HepG2 (cell line): ENCODE results near the gene RUNDC1. TPM values are rescaled to one million over a fixed set of nuclear protein-coding genes. Genes with fewer than 3 reads are reported as not detected.

ENCODE experiments used
- BCL6 ChIP-seq: IDR thresholded peaks from 2 replicates; pipeline ENCODE4 v1.6.1; 2016; ENCODE audit warnings: missing genetic modification reagents, missing compliant biosample characterization
- DDIT3 ChIP-seq: sonication (generic); formaldehyde crosslinking; IDR thresholded peaks from 2 replicates; pipeline ENCODE4 v1.4.0; 2020; ENCODE audit warnings: mild to moderate bottlenecking, missing genetic modification reagents
- EED ChIP-seq: sonication (generic); formaldehyde crosslinking; IDR thresholded peaks from 2 replicates; pipeline ENCODE4 v1.5.0; 2020; ENCODE audit warnings: mild to moderate bottlenecking, missing genetic modification reagents
- EHMT2 ChIP-seq: fragments of 200-600 bp; sonication (generic); IDR thresholded peaks from 2 replicates; pipeline ENCODE4 v1.7.0; 2017; ENCODE audit warnings: antibody characterized with exemption, low read depth, low read length, borderline replicate concordance
- FOXK2 ChIP-seq: fragments of 450-650 bp; IDR thresholded peaks from 2 replicates; pipeline ENCODE4 v1.6.1; 2016
- GATA4 ChIP-seq: sonication (generic); IDR thresholded peaks from 2 replicates; pipeline ENCODE4 v1.6.1; 2016; ENCODE audit warnings: antibody characterized with exemption, low read depth, borderline replicate concordance
- HCFC1 ChIP-seq: fragments of 150-350 bp; IDR thresholded peaks from 2 replicates; pipeline ENCODE4 v1.6.1; 2014; ENCODE audit warnings: low read depth, low read length
- HDAC6 ChIP-seq: fragments of 200-600 bp; sonication (generic); IDR thresholded peaks from 2 replicates; pipeline ENCODE4 v1.7.0; 2017; ENCODE audit warnings: mild to moderate bottlenecking, antibody characterized with exemption, low read length, low read depth
- HES4 ChIP-seq: sonication (generic); formaldehyde crosslinking; IDR thresholded peaks from 2 replicates; pipeline ENCODE4 v1.9.0; 2021; ENCODE audit warnings: mild to moderate bottlenecking, missing genetic modification reagents, borderline replicate concordance
- HMGA1 ChIP-seq: sonication (generic); formaldehyde crosslinking; conservative IDR thresholded peaks from 2 replicates; pipeline ENCODE4 v1.4.0; 2020; ENCODE audit warnings: missing genetic modification reagents
- HNF4G ChIP-seq, 2 experiments: sonication (generic) in 1 of 2; formaldehyde crosslinking in 1 of 2; IDR thresholded peaks; 2 replicates each; pipeline versions ENCODE4 v1.4.0 to v1.6.1; 2011 to 2020; ENCODE audit warnings: borderline replicate concordance in 2 of 2, low read depth in 2 of 2, mild to moderate bottlenecking in 2 of 2, low read length in 1 of 2, missing genetic modification reagents in 1 of 2, moderate library complexity in 1 of 2
- KDM3A ChIP-seq: IDR thresholded peaks from 2 replicates; pipeline ENCODE4 v1.6.1; 2018; ENCODE audit warnings: low read depth, missing compliant biosample characterization
- MIXL1 ChIP-seq: IDR thresholded peaks from 2 replicates; pipeline ENCODE4 v1.6.1; 2016
- MXD4 ChIP-seq: IDR thresholded peaks from 2 replicates; pipeline ENCODE4 v1.6.1; 2016; ENCODE audit warnings: mild to moderate bottlenecking, missing biosample characterization, missing genetic modification reagents
- ONECUT2 ChIP-seq: sonication (generic); formaldehyde crosslinking; IDR thresholded peaks from 2 replicates; pipeline ENCODE4 v1.4.0; 2020; ENCODE audit warnings: missing genetic modification reagents
- PATZ1 ChIP-seq: sonication (generic); formaldehyde crosslinking; IDR thresholded peaks from 2 replicates; pipeline ENCODE4 v1.4.0; 2020; ENCODE audit warnings: missing genetic modification reagents
- PAWR ChIP-seq: sonication (generic); formaldehyde crosslinking; IDR thresholded peaks from 2 replicates; pipeline ENCODE4 v1.4.0; 2020; ENCODE audit warnings: missing genetic modification reagents, mild to moderate bottlenecking, borderline replicate concordance
- RBM22 ChIP-seq: fragments of 200-400 bp; formaldehyde crosslinking; optimal IDR thresholded peaks from 2 replicates; pipeline ENCODE3; 2017; ENCODE audit warnings: mild to moderate bottlenecking, low read length, moderate library complexity
- SRSF4 ChIP-seq: fragments of 200-400 bp; formaldehyde crosslinking; IDR thresholded peaks from one replicate; pipeline ENCODE4 v1.6.1; 2018; ENCODE audit warnings: mild to moderate bottlenecking, low read depth, low read length, moderate library complexity; ENCODE audit not compliant: poor library complexity, severe bottlenecking
- TBL1XR1 ChIP-seq: fragments of 150-350 bp; IDR thresholded peaks from 2 replicates; pipeline ENCODE4 v1.6.1; 2014; ENCODE audit warnings: borderline replicate concordance, low read length; ENCODE audit not compliant: partially characterized antibody
- XRCC5 ChIP-seq: fragments of 200-400 bp; formaldehyde crosslinking; optimal IDR thresholded peaks from 2 replicates; pipeline ENCODE3; 2017; ENCODE audit warnings: mild to moderate bottlenecking, low read length
- ZNF234 ChIP-seq: sonication (generic); formaldehyde crosslinking; conservative IDR thresholded peaks from 2 replicates; pipeline ENCODE4 v1.5.1; 2020; ENCODE audit warnings: mild to moderate bottlenecking, missing genetic modification reagents
- ZNF253 ChIP-seq: sonication (generic); formaldehyde crosslinking; IDR thresholded peaks from 2 replicates; pipeline ENCODE4 v1.8.0; 2022; ENCODE audit warnings: mild to moderate bottlenecking, missing genetic modification reagents, borderline replicate concordance
- ZNF264 ChIP-seq: sonication (generic); formaldehyde crosslinking; IDR thresholded peaks from 2 replicates; pipeline ENCODE4 v1.4.0; 2020; ENCODE audit warnings: missing genetic modification reagents
- ZNF441 ChIP-seq: sonication (generic); formaldehyde crosslinking; IDR thresholded peaks from 2 replicates; pipeline ENCODE4 v1.7.0; 2021; ENCODE audit warnings: missing genetic modification reagents, borderline replicate concordance
- ZNF552 ChIP-seq: sonication (generic); formaldehyde crosslinking; IDR thresholded peaks from 2 replicates; pipeline ENCODE4 v1.9.0; 2022; ENCODE audit warnings: missing genetic modification reagents, mild to moderate bottlenecking, borderline replicate concordance
- polyA plus RNA-seq, 8 experiments: library from polyadenylated mRNA; depleted of rRNA in 3 of 8; stranded (reverse) in 7 of 8; unstranded in 1 of 8; fragments of >200 nt; fragmentation: Illumina TruSeq in 4 of 8; extraction: Trizol in 4 of 8; gene quantifications; 2 replicates each; pipeline versions ENCODE4 v1.2.1 to v1.2.3, GENCODE V29; 2011 to 2016; ENCODE audit warnings: low read depth in 4 of 8, missing spikeins in 1 of 8, mixed read lengths in 1 of 8; ENCODE audit not compliant: insufficient read depth in 1 of 8
- total RNA-seq, 5 experiments: library from RNA; depleted of rRNA; stranded (reverse); fragments of >200 nt; fragmentation: Illumina TruSeq; extraction: Trizol; gene quantifications; 2 replicates each; pipeline ENCODE4 v1.2.3, GENCODE V29; 2016; ENCODE audit warnings: low read depth in 1 of 5
- TF ChIP-seq, protein P1 (sequence below): sonication (generic); formaldehyde crosslinking; conservative IDR thresholded peaks from 2 replicates; pipeline ENCODE4 v1.5.0; 2020; ENCODE audit warnings: missing genetic modification reagents

Gene RUNDC1
- total and polyA plus RNA-seq, 2 of the 13 experiments (the other 11 are each of a cell fraction or from before 2014, with no cell fraction given), result 10.3 to 11.4 TPM

GRCh38 chr17:43021741-43022512, 41.6 kb downstream of the RUNDC1 start, which contains the start of gene VAT1 (continued):
- no peak; the same call in 1 of the 2 replicates for TF ChIP-seq ZNF441
- no peak for TF ChIP-seq HMGA1 (CRISPR knock-in tag)
- TF ChIP-seq GATA4, result no peak
- peak; percentile 84 for TF ChIP-seq MXD4 (CRISPR knock-in tag)
- no peak for TF ChIP-seq HCFC1
- TF ChIP-seq TBL1XR1, result no peak
- peak; percentile 82; the same call in 1 of the 2 replicates for TF ChIP-seq HES4 (CRISPR knock-in tag)
- peak; percentile 57; the same call in 1 of the 2 replicates for TF ChIP-seq ZNF552 (CRISPR knock-in tag)
- TF ChIP-seq ONECUT2 (CRISPR knock-in tag), result peak; percentile 31; the same call in 1 of the 2 replicates
- no peak for TF ChIP-seq SRSF4
- peak; percentile 93; the same call in 1 of the 2 replicates for TF ChIP-seq EED (CRISPR knock-in tag)
- no peak for TF ChIP-seq HDAC6
- TF ChIP-seq ZNF264 (CRISPR knock-in tag), result 0 out of 2 replicates have a peak, but pooled peaks have one; percentile 34
- TF ChIP-seq PATZ1 (CRISPR knock-in tag), result peak; percentile 49
- TF ChIP-seq HNF4G (IDR thresholded peaks at IDR 0.05; ENCODE audit: borderline replicate concordance, low read depth, low read length), result no peak
- TF ChIP-seq HNF4G (CRISPR knock-in tag; IDR thresholded peaks at IDR 0.05; ENCODE audit: borderline replicate concordance, low read depth), result no peak
- TF ChIP-seq PAWR (CRISPR knock-in tag), result peak; percentile 66; the same call in 1 of the 2 replicates
- TF ChIP-seq KDM3A (CRISPR knock-in tag), result peak; percentile 77
- peak; percentile 37; the same call in 1 of the 2 replicates for TF ChIP-seq ZNF253
- no peak; the same call in none of the 2 replicates for TF ChIP-seq BCL6 (CRISPR knock-in tag)
- peak; percentile 37 for TF ChIP-seq XRCC5
- TF ChIP-seq ZNF234 (CRISPR knock-in tag), result no peak
- TF ChIP-seq RBM22, result no peak
- no peak for TF ChIP-seq DDIT3 (CRISPR knock-in tag)
- no peak for TF ChIP-seq FOXK2
- TF ChIP-seq, protein P1, sequence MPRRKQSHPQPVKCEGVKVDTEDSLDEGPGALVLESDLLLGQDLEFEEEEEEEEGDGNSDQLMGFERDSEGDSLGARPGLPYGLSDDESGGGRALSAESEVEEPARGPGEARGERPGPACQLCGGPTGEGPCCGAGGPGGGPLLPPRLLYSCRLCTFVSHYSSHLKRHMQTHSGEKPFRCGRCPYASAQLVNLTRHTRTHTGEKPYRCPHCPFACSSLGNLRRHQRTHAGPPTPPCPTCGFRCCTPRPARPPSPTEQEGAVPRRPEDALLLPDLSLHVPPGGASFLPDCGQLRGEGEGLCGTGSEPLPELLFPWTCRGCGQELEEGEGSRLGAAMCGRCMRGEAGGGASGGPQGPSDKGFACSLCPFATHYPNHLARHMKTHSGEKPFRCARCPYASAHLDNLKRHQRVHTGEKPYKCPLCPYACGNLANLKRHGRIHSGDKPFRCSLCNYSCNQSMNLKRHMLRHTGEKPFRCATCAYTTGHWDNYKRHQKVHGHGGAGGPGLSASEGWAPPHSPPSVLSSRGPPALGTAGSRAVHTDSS, result peak; percentile 79; the same call in 1 of the 2 replicates
- no peak for TF ChIP-seq EHMT2
- TF ChIP-seq MIXL1 (CRISPR knock-in tag), result 0 out of 2 replicates have a peak, but pooled peaks have one; percentile 7
